OCI-LY1 (cell line): Measurements from ENCODE around the gene CEP57.

Experiments used
- H2AFZ ChIP-seq: fragments of 200-600 bp; sonication (generic), shearing (Covaris generic); 2 replicates; pipeline ENCODE4 v1.6.0; 2014; ENCODE audit warnings: antibody characterized with exemption, mild to moderate bottlenecking, low read length
- H3F3A ChIP-seq: fragments of 200-600 bp; sonication (generic), shearing (Covaris generic); 2 replicates; pipeline ENCODE4 v1.6.0; 2014; ENCODE audit warnings: mild to moderate bottlenecking, antibody characterized with exemption, low read length, moderate library complexity; ENCODE audit not compliant: insufficient read depth
- H3K27ac ChIP-seq: fragments of 200-600 bp; sonication (generic); 2 replicates; pipeline ENCODE4 v1.5.1; 2014; ENCODE audit warnings: low read length, mixed run types, mild to moderate bottlenecking, low read depth; ENCODE audit not compliant: poor library complexity, severe bottlenecking
- H3K27me3 ChIP-seq: fragments of 200-600 bp; sonication (generic); 2 replicates; pipeline ENCODE4 v1.6.0; 2014; ENCODE audit warnings: antibody characterized with exemption, mild to moderate bottlenecking, low read length, moderate library complexity; ENCODE audit not compliant: insufficient read depth
- H3K36me3 ChIP-seq: fragments of 200-600 bp; sonication (generic); 2 replicates; pipeline ENCODE4 v1.6.1; 2014; ENCODE audit warnings: mild to moderate bottlenecking, antibody characterized with exemption, low read length, moderate library complexity, mixed read lengths; ENCODE audit not compliant: insufficient read depth
- H3K4me1 ChIP-seq: fragments of 200-600 bp; sonication (generic); 2 replicates; pipeline ENCODE4 v1.5.1; 2014; ENCODE audit warnings: mild to moderate bottlenecking, low read length, moderate library complexity; ENCODE audit not compliant: insufficient read depth, severe bottlenecking
- H3K4me2 ChIP-seq: fragments of 200-600 bp; sonication (generic), shearing (Covaris generic); 2 replicates; pipeline ENCODE4 v1.6.1; 2014; ENCODE audit warnings: low read length
- H3K4me3 ChIP-seq: fragments of 200-600 bp; sonication (generic); 2 replicates; pipeline ENCODE4 v1.5.1; 2014; ENCODE audit warnings: low read length, low read depth, mild to moderate bottlenecking, mixed read lengths; ENCODE audit not compliant: poor library complexity, severe bottlenecking
- H3K79me2 ChIP-seq: fragments of 200-600 bp; shearing (Covaris generic); 2 replicates; pipeline ENCODE4 v1.6.1; 2016; ENCODE audit warnings: mixed run types, low read length, mixed read lengths; ENCODE audit not compliant: insufficient read depth
- H3K9ac ChIP-seq: fragments of 200-600 bp; sonication (generic), shearing (Covaris generic); 2 replicates; pipeline ENCODE4 v1.6.1; 2014; ENCODE audit warnings: mild to moderate bottlenecking, low read length, mixed read lengths
- H3K9me2 ChIP-seq: fragments of 200-600 bp; sonication (generic), shearing (Covaris generic); 2 replicates; pipeline ENCODE4 v1.6.1; 2014; ENCODE audit warnings: low read depth, mild to moderate bottlenecking, low read length, mixed read lengths
- H3K9me3 ChIP-seq: fragments of 200-600 bp; shearing (Covaris generic); 2 replicates; pipeline ENCODE4 v1.6.1; 2014; ENCODE audit warnings: low read length, mixed read lengths
- H4K20me1 ChIP-seq: fragments of 200-600 bp; sonication (generic), shearing (Covaris generic); 2 replicates; pipeline ENCODE4 v1.6.0; 2016; ENCODE audit warnings: mild to moderate bottlenecking, low read length; ENCODE audit not compliant: insufficient read depth
- EZH2 ChIP-seq: fragments of 200-600 bp; sonication (generic), shearing (Covaris generic); IDR thresholded peaks from 2 replicates; pipeline ENCODE4 v1.8.0; 2017; ENCODE audit warnings: borderline replicate concordance, mixed run types, mild to moderate bottlenecking, antibody characterized with exemption, low read length, moderate library complexity, mixed read lengths
- TF ChIP-seq, protein P1 (sequence below): fragments of 200-600 bp; sonication (generic), shearing (Covaris generic); IDR thresholded peaks from 2 replicates; pipeline ENCODE4 v1.5.1; 2017; ENCODE audit warnings: mild to moderate bottlenecking, antibody characterized with exemption, low read length, moderate library complexity, mixed read lengths

The CEP57 gene

DNA sequence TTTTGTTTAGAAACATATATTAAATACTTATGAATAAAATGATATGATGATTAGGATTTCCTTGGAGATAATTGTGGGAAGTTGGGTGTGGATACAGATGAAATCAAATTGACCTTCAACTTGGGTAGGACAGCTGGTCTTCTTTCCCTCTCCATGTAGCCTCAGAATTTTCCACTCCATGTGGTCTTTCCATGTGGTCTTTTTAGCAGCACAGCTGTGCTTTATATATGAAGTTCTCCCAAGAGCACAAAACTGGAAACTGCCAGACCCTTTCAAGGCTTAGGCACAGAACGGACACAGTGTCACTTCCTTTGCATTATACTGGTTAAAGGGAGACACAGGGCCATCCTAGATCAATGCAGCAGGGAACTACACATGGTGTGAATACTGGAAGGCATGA is 29.4 kb upstream of the CEP57 start:
- Histone ChIP-seq H4K20me1 (no peaks in the 10 kb centered on the region), H3K9me3 (no peaks in the 10 kb centered on the region), H3K79me2 (no peaks in the 10 kb centered on the region), H2AFZ (no peak overlapping the region), H3K27me3 (no peaks in the 10 kb centered on the region), H3K9ac (no peak overlapping the region), H3K27ac (no peak overlapping the region), H3K4me1 (no peaks in the 10 kb centered on the region), H3F3A (no peaks in the 10 kb centered on the region), H3K4me3 (no peak overlapping the region), H3K36me3 (no peaks in the 10 kb centered on the region), H3K4me2 (no peak overlapping the region), H3K9me2 (no peaks in the 10 kb centered on the region)
- TF ChIP-seq, protein P1, sequence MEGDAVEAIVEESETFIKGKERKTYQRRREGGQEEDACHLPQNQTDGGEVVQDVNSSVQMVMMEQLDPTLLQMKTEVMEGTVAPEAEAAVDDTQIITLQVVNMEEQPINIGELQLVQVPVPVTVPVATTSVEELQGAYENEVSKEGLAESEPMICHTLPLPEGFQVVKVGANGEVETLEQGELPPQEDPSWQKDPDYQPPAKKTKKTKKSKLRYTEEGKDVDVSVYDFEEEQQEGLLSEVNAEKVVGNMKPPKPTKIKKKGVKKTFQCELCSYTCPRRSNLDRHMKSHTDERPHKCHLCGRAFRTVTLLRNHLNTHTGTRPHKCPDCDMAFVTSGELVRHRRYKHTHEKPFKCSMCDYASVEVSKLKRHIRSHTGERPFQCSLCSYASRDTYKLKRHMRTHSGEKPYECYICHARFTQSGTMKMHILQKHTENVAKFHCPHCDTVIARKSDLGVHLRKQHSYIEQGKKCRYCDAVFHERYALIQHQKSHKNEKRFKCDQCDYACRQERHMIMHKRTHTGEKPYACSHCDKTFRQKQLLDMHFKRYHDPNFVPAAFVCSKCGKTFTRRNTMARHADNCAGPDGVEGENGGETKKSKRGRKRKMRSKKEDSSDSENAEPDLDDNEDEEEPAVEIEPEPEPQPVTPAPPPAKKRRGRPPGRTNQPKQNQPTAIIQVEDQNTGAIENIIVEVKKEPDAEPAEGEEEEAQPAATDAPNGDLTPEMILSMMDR = no peak
- TF ChIP-seq EZH2 = no peak

DNA sequence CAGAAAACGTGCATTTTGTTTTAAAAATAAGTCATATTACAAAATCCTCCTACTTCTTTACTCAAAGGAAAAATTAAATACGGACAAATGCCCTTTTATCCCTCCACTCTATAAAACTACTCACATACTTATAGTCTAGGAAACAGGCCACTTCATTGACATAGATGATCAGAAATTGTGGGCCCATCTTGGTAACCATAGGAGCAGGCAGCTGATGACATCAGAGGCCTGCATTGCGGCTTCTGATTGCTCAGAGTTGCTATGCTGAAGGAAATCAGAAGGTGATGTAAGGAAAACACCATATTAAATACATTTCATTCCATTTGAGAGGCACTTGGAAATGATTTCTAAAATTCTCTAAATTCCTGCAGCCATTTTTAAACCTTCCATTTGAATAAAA is 27.8 kb upstream of the CEP57 start:
- Histone ChIP-seq H3K9me2 (no peaks in the 10 kb centered on the region), H3K4me1 (no peaks in the 10 kb centered on the region), H4K20me1 (no peaks in the 10 kb centered on the region), H3K27ac (no peak overlapping the region), H2AFZ (no peak overlapping the region), H3K9ac (no peak overlapping the region), H3F3A (no peaks in the 10 kb centered on the region), H3K4me3 (no peak overlapping the region), H3K4me2 (no peak overlapping the region), H3K36me3 (no peaks in the 10 kb centered on the region), H3K27me3 (no peaks in the 10 kb centered on the region), H3K79me2 (no peaks in the 10 kb centered on the region), H3K9me3 (no peaks in the 10 kb centered on the region)
- TF ChIP-seq, protein P1 = no peak
- no peak for TF ChIP-seq EZH2

DNA sequence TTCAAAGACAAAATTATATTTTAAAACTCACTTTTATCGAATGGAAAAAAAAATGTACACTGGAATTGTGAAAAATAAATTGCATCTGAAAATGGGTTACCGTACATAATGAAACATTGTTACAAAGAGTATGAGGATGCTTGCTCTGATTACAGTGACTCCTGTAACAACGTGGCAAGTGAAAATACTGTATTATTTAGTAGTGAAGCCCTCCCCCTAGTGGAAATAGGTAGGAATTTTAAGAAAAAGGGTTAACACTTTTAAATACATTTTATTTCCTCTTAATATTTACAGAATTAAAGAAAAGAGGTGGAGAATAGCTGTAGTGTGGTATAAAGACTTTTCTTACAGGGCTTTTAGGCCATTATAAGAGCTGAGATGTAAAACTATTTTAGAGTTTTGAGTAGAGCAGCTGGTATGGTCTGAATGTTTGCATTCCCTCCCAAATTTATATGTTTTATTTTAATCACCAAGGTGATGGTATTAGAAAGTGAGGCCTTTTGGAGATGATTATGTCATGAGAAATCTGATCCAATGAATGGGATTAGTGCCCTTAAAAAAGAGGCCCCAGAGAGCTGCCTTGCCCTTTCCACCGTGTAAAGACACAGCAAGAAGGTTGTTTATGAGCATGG is 25.9 kb upstream of the CEP57 start:
- Histone ChIP-seq H3K4me1 (no peaks in the 10 kb centered on the region), H3K9me3 (no peaks in the 10 kb centered on the region), H3K27me3 (no peaks in the 10 kb centered on the region), H3K27ac (no peak overlapping the region), H3K4me3 (no peak overlapping the region), H3F3A (no peaks in the 10 kb centered on the region), H3K79me2 (no peaks in the 10 kb centered on the region), H2AFZ (no peak overlapping the region), H4K20me1 (no peaks in the 10 kb centered on the region), H3K9ac (no peak overlapping the region), H3K36me3 (peaks cover 11% of the 10 kb centered on the region; the same call in 1 of the 2 replicates), H3K9me2 (no peaks in the 10 kb centered on the region), H3K4me2 (no peak overlapping the region)
- TF ChIP-seq EZH2 = no peak
- TF ChIP-seq, protein P1 = peak; percentile 59
